HepG2 (cell line): Measurements from ENCODE around the gene ASXL1. TPM values are rescaled to one million over a fixed set of nuclear protein-coding genes. Genes with fewer than 3 reads are reported as not detected.

Source experiments
- HIVEP1 ChIP-seq: sonication (generic); formaldehyde crosslinking; IDR thresholded peaks from 2 replicates; pipeline ENCODE4 v1.4.0; 2020; ENCODE audit warnings: mild to moderate bottlenecking, missing genetic modification reagents
- IRF2 ChIP-seq: IDR thresholded peaks from 2 replicates; pipeline ENCODE4 v1.6.1; 2018; ENCODE audit warnings: missing genetic modification reagents, missing compliant biosample characterization
- IRF9 ChIP-seq: sonication (generic); formaldehyde crosslinking; IDR thresholded peaks from 2 replicates; pipeline ENCODE4 v1.8.0; 2022; ENCODE audit warnings: missing genetic modification reagents, mild to moderate bottlenecking, borderline replicate concordance
- NFIB ChIP-seq: sonication (generic); formaldehyde crosslinking; IDR thresholded peaks from 2 replicates; pipeline ENCODE4 v1.9.0; 2021; ENCODE audit warnings: missing genetic modification reagents, mild to moderate bottlenecking, borderline replicate concordance
- RNF2 ChIP-seq: fragments of 450-650 bp; conservative IDR thresholded peaks from 2 replicates; pipeline ENCODE4 v1.6.1; 2016; ENCODE audit warnings: low read depth
- SMARCE1 ChIP-seq: fragments of 450-650 bp; IDR thresholded peaks from 2 replicates; pipeline ENCODE4 v1.6.1; 2017; ENCODE audit warnings: borderline replicate concordance
- TOE1 ChIP-seq: sonication (generic); formaldehyde crosslinking; IDR thresholded peaks from 2 replicates; pipeline ENCODE4 v1.4.0; 2020; ENCODE audit warnings: mild to moderate bottlenecking, missing genetic modification reagents
- ZBTB2 ChIP-seq: sonication (generic); formaldehyde crosslinking; IDR thresholded peaks from 2 replicates; pipeline ENCODE4 v1.8.0; 2022; ENCODE audit warnings: low read depth, missing genetic modification reagents
- ZBTB34 ChIP-seq: sonication (generic); formaldehyde crosslinking; IDR thresholded peaks from 2 replicates; pipeline ENCODE4 v1.8.0; 2022; ENCODE audit warnings: mild to moderate bottlenecking, missing genetic modification reagents
- ZFP90 ChIP-seq: sonication (generic); formaldehyde crosslinking; IDR thresholded peaks from 2 replicates; pipeline ENCODE4 v1.8.0; 2022; ENCODE audit warnings: missing genetic modification reagents, mild to moderate bottlenecking, inconsistent platforms, borderline replicate concordance
- ZNF230 ChIP-seq: sonication (generic); formaldehyde crosslinking; IDR thresholded peaks from 2 replicates; pipeline ENCODE4 v1.4.0; 2020; ENCODE audit warnings: mild to moderate bottlenecking, missing genetic modification reagents
- ZNF292 ChIP-seq: sonication (generic); formaldehyde crosslinking; IDR thresholded peaks from 2 replicates; pipeline ENCODE4 v1.8.1; 2022; ENCODE audit warnings: mild to moderate bottlenecking, low read depth, missing genetic modification reagents, borderline replicate concordance
- ZNF318 ChIP-seq: sonication (generic); formaldehyde crosslinking; IDR thresholded peaks from 2 replicates; pipeline ENCODE4 v1.4.0; 2020; ENCODE audit warnings: mild to moderate bottlenecking, missing genetic modification reagents
- ZNF703 ChIP-seq: sonication (generic); formaldehyde crosslinking; IDR thresholded peaks from 2 replicates; pipeline ENCODE4 v1.5.1; 2020; ENCODE audit warnings: missing genetic modification reagents, mild to moderate bottlenecking, moderate library complexity, borderline replicate concordance
- ZNF737 ChIP-seq: sonication (generic); formaldehyde crosslinking; IDR thresholded peaks from 2 replicates; pipeline ENCODE4 v1.5.0; 2020; ENCODE audit warnings: missing genetic modification reagents, mild to moderate bottlenecking, borderline replicate concordance
- ZNF775 ChIP-seq: sonication (generic); formaldehyde crosslinking; IDR thresholded peaks from 2 replicates; pipeline ENCODE4 v1.4.0; 2020; ENCODE audit warnings: missing genetic modification reagents, mild to moderate bottlenecking, moderate library complexity, borderline replicate concordance
- polyA plus RNA-seq, 8 experiments: library from polyadenylated mRNA; depleted of rRNA in 3 of 8; stranded (reverse) in 7 of 8; unstranded in 1 of 8; fragments of >200 nt; fragmentation: Illumina TruSeq in 4 of 8; extraction: Trizol in 4 of 8; gene quantifications; 2 replicates each; pipeline versions ENCODE4 v1.2.1 to v1.2.3, GENCODE V29; 2011 to 2016; ENCODE audit warnings: low read depth in 4 of 8, missing spikeins in 1 of 8, mixed read lengths in 1 of 8; ENCODE audit not compliant: insufficient read depth in 1 of 8
- total RNA-seq, 5 experiments: library from RNA; depleted of rRNA; stranded (reverse); fragments of >200 nt; fragmentation: Illumina TruSeq; extraction: Trizol; gene quantifications; 2 replicates each; pipeline ENCODE4 v1.2.3, GENCODE V29; 2016; ENCODE audit warnings: low read depth in 1 of 5

ASXL1 gene
- total and polyA plus RNA-seq, 2 of the 13 experiments (the other 11 are each of a cell fraction or from before 2014, with no cell fraction given) = 62.1 to 74.8 TPM

- TF ChIP-seq ZNF318 (CRISPR knock-in tag) (peak; percentile 80; the same call in 1 of the 2 replicates), ZBTB34 (peak; percentile 63; the same call in 1 of the 2 replicates), ZNF703 (CRISPR knock-in tag) (peak; percentile 49; the same call in 1 of the 2 replicates), ZNF775 (CRISPR knock-in tag) (no peak), IRF2 (CRISPR knock-in tag) (peak; percentile 86), SMARCE1 (no peak), ZNF230 (CRISPR knock-in tag) (peak; percentile 68; the same call in 1 of the 2 replicates), RNF2 (no peak; the same call in none of the 2 replicates), ZNF292 (CRISPR knock-in tag) (peak; percentile 93), NFIB (CRISPR knock-in tag) (no peak), ZFP90 (no peak; the same call in 1 of the 2 replicates), ZNF737 (CRISPR knock-in tag) (no peak), HIVEP1 (CRISPR knock-in tag) (peak; percentile 92), TOE1 (CRISPR knock-in tag) (no peak; the same call in 1 of the 2 replicates), IRF9 (CRISPR knock-in tag) (peak; percentile 81; the same call in 1 of the 2 replicates), ZBTB2 (CRISPR knock-in tag) (no peak; the same call in 1 of the 2 replicates)
Measured at GRCh38 chr20:32465092-32465900, 107.2 kb downstream of the ASXL1 start (continued).
